PC-9 (cell line): ENCODE measurements around the gene OGDH. TPM values are rescaled to one million over a fixed set of nuclear protein-coding genes. Genes with fewer than 3 reads are reported as not detected.

Experiments used
- BruUV-seq: library from RNA; stranded (reverse); fragments of 400-500 nt; replicated peaks from 2 replicates; lab custom pipeline; 2021; lab: Mats Ljungman, UMichigan
- CTCF ChIA-PET: fragments of 300-600 bp; sonication (Branson Sonifier 250); formaldehyde crosslinking; loops from one replicate; lab custom pipeline; 2022; ENCODE audit warnings: antibody characterized with exemption; lab: Charles Lee
- POLR2A ChIA-PET: fragments of 300-600 bp; sonication (Branson Sonifier 250); formaldehyde crosslinking; loops from one replicate; lab custom pipeline; 2022; ENCODE audit warnings: antibody characterized with exemption; ENCODE audit not compliant: unreplicated experiment; lab: Charles Lee
- DNase-seq, 2 experiments: peaks; one replicate each; pipeline versions ENCODE4 v3.0.0 to v3.0.0-alpha.2; 2015 to 2022; ENCODE audit warnings: mixed read lengths in 1 of 2
- H2AFZ ChIP-seq: fragments of 200-600 bp; sonication (generic); 2 replicates; pipeline ENCODE4 v1.8.1; 2017; ENCODE audit warnings: antibody characterized with exemption
- H3F3A ChIP-seq: fragments of 200-600 bp; sonication (generic); 2 replicates; pipeline ENCODE4 v1.8.1; 2017; ENCODE audit warnings: antibody characterized with exemption, mild to moderate bottlenecking, low read depth; ENCODE audit not compliant: insufficient read depth
- H3K27ac ChIP-seq: fragments of 200-600 bp; sonication (generic); 2 replicates; pipeline ENCODE4 v1.6.1; 2016; ENCODE audit warnings: mixed run types
- H3K27me3 ChIP-seq: fragments of 200-600 bp; sonication (generic); 2 replicates; pipeline ENCODE4 v1.6.1; 2016; ENCODE audit warnings: low read depth, mixed run types; ENCODE audit not compliant: insufficient read depth
- H3K36me3 ChIP-seq: fragments of 200-600 bp; sonication (generic); 2 replicates; pipeline ENCODE4 v1.6.1; 2016; ENCODE audit warnings: low read depth, mixed run types
- H3K4me1 ChIP-seq: fragments of 200-600 bp; sonication (generic); replicated peaks from 2 replicates; pipeline ENCODE4 v1.6.1; 2016; ENCODE audit warnings: mixed run types; ENCODE audit not compliant: insufficient read depth
- H3K4me2 ChIP-seq: fragments of 200-600 bp; sonication (generic); 2 replicates; pipeline ENCODE4 v1.6.1; 2017; ENCODE audit warnings: mixed run types
- H3K4me3 ChIP-seq: fragments of 200-600 bp; sonication (generic); 2 replicates; pipeline ENCODE4 v1.6.1; 2016; ENCODE audit warnings: mixed run types
- H3K79me2 ChIP-seq: fragments of 200-600 bp; sonication (generic); 2 replicates; pipeline ENCODE4 v1.6.1; 2017; ENCODE audit warnings: low read depth, mixed run types
- H3K9me2 ChIP-seq: fragments of 200-600 bp; sonication (generic); 2 replicates; pipeline ENCODE4 v1.8.1; 2017; ENCODE audit warnings: mild to moderate bottlenecking; ENCODE audit not compliant: insufficient read depth
- H3K9me3 ChIP-seq: fragments of 200-600 bp; sonication (generic); 2 replicates; pipeline ENCODE4 v1.8.1; 2016; ENCODE audit warnings: low read depth; ENCODE audit not compliant: insufficient read depth
- H4K20me1 ChIP-seq: fragments of 200-600 bp; sonication (generic); 2 replicates; pipeline ENCODE4 v1.8.1; 2017; ENCODE audit not compliant: insufficient read depth
- EZH2 ChIP-seq: fragments of 200-600 bp; sonication (generic); IDR thresholded peaks from 2 replicates; pipeline ENCODE4 v1.8.0; 2017; ENCODE audit warnings: antibody characterized with exemption, low read depth
- intact Hi-C: fragments of 100-400 bp; cut with micrococcal nuclease; formaldehyde crosslinking; loops from one replicate; pipeline ENCODE4 v1.10.0; 2022; ENCODE audit not compliant: unreplicated experiment
- total RNA-seq: library from RNA; stranded (reverse); gene quantifications from 2 replicates; pipeline ENCODE4 v1.2.3, GENCODE V29; 2021
- TF ChIP-seq, protein P1 (sequence below): fragments of 200-600 bp; sonication (generic); conservative IDR thresholded peaks from 2 replicates; pipeline ENCODE4 v1.6.1; 2017; ENCODE audit warnings: mixed run types, antibody characterized with exemption, mild to moderate bottlenecking, moderate library complexity

The OGDH gene
- total RNA-seq, 1 experiment from 2014 or later: 135 TPM

DNA sequence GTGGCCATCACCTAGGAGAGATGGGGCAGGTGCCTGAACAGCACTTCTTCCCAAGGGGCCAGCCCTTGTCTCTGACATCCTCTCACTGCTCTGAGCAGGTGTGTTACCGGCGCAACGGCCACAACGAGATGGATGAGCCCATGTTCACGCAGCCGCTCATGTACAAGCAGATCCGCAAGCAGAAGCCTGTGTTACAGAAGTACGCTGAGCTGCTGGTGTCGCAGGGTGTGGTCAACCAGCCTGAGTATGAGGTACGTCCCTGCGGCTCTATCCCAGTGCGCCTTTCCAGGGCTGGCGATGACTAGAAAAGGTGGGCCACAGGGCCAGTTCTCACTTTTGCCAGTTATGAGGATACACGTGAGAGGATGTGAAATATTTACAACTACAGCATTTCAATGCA, 87.9 kb downstream of the OGDH start:
- BruUV-seq: no TSS peak
- TF ChIP-seq, protein P1, sequence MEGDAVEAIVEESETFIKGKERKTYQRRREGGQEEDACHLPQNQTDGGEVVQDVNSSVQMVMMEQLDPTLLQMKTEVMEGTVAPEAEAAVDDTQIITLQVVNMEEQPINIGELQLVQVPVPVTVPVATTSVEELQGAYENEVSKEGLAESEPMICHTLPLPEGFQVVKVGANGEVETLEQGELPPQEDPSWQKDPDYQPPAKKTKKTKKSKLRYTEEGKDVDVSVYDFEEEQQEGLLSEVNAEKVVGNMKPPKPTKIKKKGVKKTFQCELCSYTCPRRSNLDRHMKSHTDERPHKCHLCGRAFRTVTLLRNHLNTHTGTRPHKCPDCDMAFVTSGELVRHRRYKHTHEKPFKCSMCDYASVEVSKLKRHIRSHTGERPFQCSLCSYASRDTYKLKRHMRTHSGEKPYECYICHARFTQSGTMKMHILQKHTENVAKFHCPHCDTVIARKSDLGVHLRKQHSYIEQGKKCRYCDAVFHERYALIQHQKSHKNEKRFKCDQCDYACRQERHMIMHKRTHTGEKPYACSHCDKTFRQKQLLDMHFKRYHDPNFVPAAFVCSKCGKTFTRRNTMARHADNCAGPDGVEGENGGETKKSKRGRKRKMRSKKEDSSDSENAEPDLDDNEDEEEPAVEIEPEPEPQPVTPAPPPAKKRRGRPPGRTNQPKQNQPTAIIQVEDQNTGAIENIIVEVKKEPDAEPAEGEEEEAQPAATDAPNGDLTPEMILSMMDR: no peak
- no peak for TF ChIP-seq EZH2

DNA sequence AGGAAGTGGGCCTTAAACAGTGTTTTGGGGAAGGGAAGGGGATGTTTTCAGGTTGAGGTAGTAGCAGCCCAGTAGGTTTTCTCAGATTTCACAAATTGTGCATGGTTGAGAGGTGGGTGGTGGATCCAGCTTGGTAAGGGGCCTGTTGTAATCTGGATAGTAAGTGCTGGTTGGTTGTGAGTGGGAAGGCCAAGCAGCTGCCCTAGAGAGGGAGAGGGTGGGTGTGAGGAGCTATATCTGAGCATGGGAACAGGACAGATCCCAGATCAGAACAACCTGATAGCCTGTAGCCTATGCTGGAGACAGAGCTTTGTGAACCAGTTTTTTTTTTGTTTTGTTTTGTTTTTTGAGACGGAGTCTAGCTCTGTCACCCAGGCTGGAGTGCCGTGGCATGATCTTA, 88.3 kb downstream of the OGDH start:
- Histone ChIP-seq H3K9me3 (peaks cover 4% of the 10 kb centered on the region; the same call in 1 of the 2 replicates), H3K27me3 (no peaks in the 10 kb centered on the region), H2AFZ (no peak overlapping the region), H3K79me2 (no peaks in the 10 kb centered on the region), H3K27ac (no peak overlapping the region), H3K36me3 (peaks cover 55% of the 10 kb centered on the region), H3F3A (peaks cover 16% of the 10 kb centered on the region; the same call in 1 of the 2 replicates), H3K4me1 (no peaks in the 10 kb centered on the region), H3K4me2 (no peak overlapping the region), H3K4me3 (no peak overlapping the region), H3K9me2 (no peaks in the 10 kb centered on the region), H4K20me1 (no peaks in the 10 kb centered on the region; the same call in 1 of the 2 replicates)
- DNase-seq: no peak
- ChIA-PET POLR2A (interaction anchor here (0.6 kb wide), 1 partner anchor 218 kb away, joined by 6 read pairs; no protein-coding TSS in a partner anchor), CTCF (no interaction called here)
- no TSS peak for BruUV-seq
- intact Hi-C loops: loop anchor here (10.0 kb wide), 1 partner anchor 50 kb away; the partner anchor contains the start of gene ZMIZ2
- TF ChIP-seq, protein P1: no peak
- TF ChIP-seq EZH2: no peak

More for the DNA sequence above, 87.9 kb downstream of the OGDH start:
- peaks cover 16% of the 10 kb centered on the region; the same call in 1 of the 2 replicates for H3F3A ChIP-seq
- no peak overlapping the region for H3K27ac ChIP-seq
- peaks cover under 1% of the 10 kb centered on the region; the same call in 1 of the 2 replicates for H3K9me3 ChIP-seq
- DNase-seq: no peak
- H3K4me2 ChIP-seq: no peak overlapping the region
- intact Hi-C loops: loop anchor here (10.0 kb wide), 1 partner anchor 50 kb away; the partner anchor contains the start of gene ZMIZ2
- no peaks in the 10 kb centered on the region; the same call in 1 of the 2 replicates for H4K20me1 ChIP-seq
- no peak overlapping the region for H2AFZ ChIP-seq
- H3K4me1 ChIP-seq: no peaks in the 10 kb centered on the region
- H3K79me2 ChIP-seq: no peaks in the 10 kb centered on the region
- H3K27me3 ChIP-seq: no peaks in the 10 kb centered on the region
- CTCF ChIA-PET: no interaction called here
- peaks cover 52% of the 10 kb centered on the region for H3K36me3 ChIP-seq
- no peaks in the 10 kb centered on the region for H3K9me2 ChIP-seq
- POLR2A ChIA-PET: interaction anchor here (0.6 kb wide), 1 partner anchor 219 kb away, joined by 6 read pairs; no protein-coding TSS in a partner anchor
- H3K4me3 ChIP-seq: no peak overlapping the region

DNA sequence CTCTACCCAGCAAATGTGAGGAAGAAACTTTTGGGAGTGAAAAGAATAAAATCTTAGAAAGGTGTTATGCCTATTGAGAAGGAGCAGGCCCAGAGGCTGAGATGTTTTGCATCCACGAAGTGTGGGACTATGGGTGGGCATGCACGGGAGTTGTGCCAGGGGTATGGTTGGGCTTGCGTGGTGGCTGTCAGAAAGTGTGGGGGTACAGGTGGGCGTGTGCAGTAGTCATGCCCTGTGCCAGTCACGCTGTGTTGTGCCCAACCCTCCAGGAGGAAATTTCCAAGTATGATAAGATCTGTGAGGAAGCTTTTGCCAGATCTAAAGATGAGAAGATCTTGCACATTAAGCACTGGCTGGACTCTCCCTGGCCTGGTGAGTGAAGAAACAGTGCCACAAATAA, 89.3 kb downstream of the OGDH start:
- TF ChIP-seq, protein P1: no peak
- no peak for TF ChIP-seq EZH2
- Histone ChIP-seq H2AFZ (no peak overlapping the region), H4K20me1 (no peaks in the 10 kb centered on the region; the same call in 1 of the 2 replicates), H3K4me3 (no peak overlapping the region), H3K27me3 (no peaks in the 10 kb centered on the region), H3F3A (peaks cover 8% of the 10 kb centered on the region; the same call in 1 of the 2 replicates), H3K79me2 (no peaks in the 10 kb centered on the region), H3K4me2 (no peak overlapping the region), H3K27ac (no peak overlapping the region), H3K36me3 (peaks cover 62% of the 10 kb centered on the region), H3K4me1 (no peaks in the 10 kb centered on the region), H3K9me2 (no peaks in the 10 kb centered on the region), H3K9me3 (peaks cover 4% of the 10 kb centered on the region; the same call in 1 of the 2 replicates)
- BruUV-seq: no TSS peak
- POLR2A ChIA-PET: interaction anchor here (0.7 kb wide), 2 partner anchors 89 to 135 kb away, joined by 4 read pairs; no protein-coding TSS in a partner anchor
- CTCF ChIA-PET: no interaction called here
- no peak for DNase-seq
- intact Hi-C loops: loop anchor here (10.0 kb wide), 1 partner anchor 49 kb away; the partner anchor contains the start of gene ZMIZ2
